HEK293 (cell line): ENCODE data around the gene APOBEC3B.

Source experiments
- YY1 ChIP-seq: fragments of 450-650 bp; formaldehyde crosslinking; IDR thresholded peaks from 2 replicates; pipeline ENCODE4 v1.5.1; 2018; ENCODE audit warnings: missing biosample characterization, missing genetic modification characterization
- ZNF10 ChIP-seq: fragments of 450-650 bp; formaldehyde crosslinking; IDR thresholded peaks from 2 replicates; pipeline ENCODE4 v1.5.1; 2017; ENCODE audit warnings: missing biosample characterization, missing genetic modification characterization
- ZNF112 ChIP-seq: fragments of 450-650 bp; formaldehyde crosslinking; IDR thresholded peaks from 2 replicates; pipeline ENCODE4 v1.5.0; 2017; ENCODE audit warnings: missing biosample characterization, missing genetic modification characterization
- ZNF561 ChIP-seq: fragments of 450-650 bp; IDR thresholded peaks from 2 replicates; pipeline ENCODE4 v1.5.1; 2018; ENCODE audit warnings: missing biosample characterization, missing genetic modification characterization, borderline replicate concordance
- TF ChIP-seq, protein P1 (sequence below): fragments of 450-650 bp; formaldehyde crosslinking; IDR thresholded peaks from 2 replicates; pipeline ENCODE4 v1.5.1; 2016; ENCODE audit warnings: missing biosample characterization, missing genetic modification characterization
- TF ChIP-seq, protein P2 (sequence below): fragments of 450-650 bp; formaldehyde crosslinking; IDR thresholded peaks from 2 replicates; pipeline ENCODE4 v1.5.1; 2016; ENCODE audit warnings: missing biosample characterization, missing genetic modification characterization

DNA sequence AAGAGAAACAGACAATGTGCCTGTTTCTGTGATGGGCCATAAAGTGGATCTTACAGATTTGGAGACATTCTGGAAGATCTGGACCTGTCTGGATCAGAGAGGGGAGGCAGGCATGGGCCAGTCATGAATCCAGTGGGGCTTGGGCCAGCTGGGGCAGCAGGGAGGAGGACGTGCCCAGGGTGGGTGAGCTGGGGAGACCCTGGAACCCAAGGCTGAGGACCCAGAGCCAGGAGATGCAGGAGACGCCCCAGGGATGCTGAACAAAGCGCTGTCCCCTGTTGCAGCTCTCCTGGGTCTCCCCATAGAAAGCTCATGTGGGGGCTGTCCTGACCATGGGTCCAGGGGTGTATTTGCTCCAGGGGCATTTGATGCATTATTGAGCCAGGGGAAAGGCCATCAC is 26.2 kb upstream of the APOBEC3B start:
- no peak for TF ChIP-seq ZNF561 (tag by site-specific recombination)
- TF ChIP-seq, protein P1, sequence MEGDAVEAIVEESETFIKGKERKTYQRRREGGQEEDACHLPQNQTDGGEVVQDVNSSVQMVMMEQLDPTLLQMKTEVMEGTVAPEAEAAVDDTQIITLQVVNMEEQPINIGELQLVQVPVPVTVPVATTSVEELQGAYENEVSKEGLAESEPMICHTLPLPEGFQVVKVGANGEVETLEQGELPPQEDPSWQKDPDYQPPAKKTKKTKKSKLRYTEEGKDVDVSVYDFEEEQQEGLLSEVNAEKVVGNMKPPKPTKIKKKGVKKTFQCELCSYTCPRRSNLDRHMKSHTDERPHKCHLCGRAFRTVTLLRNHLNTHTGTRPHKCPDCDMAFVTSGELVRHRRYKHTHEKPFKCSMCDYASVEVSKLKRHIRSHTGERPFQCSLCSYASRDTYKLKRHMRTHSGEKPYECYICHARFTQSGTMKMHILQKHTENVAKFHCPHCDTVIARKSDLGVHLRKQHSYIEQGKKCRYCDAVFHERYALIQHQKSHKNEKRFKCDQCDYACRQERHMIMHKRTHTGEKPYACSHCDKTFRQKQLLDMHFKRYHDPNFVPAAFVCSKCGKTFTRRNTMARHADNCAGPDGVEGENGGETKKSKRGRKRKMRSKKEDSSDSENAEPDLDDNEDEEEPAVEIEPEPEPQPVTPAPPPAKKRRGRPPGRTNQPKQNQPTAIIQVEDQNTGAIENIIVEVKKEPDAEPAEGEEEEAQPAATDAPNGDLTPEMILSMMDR (tag by site-specific recombination): no peak
- TF ChIP-seq ZNF10: no peak
- TF ChIP-seq YY1 (tag by site-specific recombination): no peak
- TF ChIP-seq ZNF112 (tag by site-specific recombination): no peak
- TF ChIP-seq, protein P2, sequence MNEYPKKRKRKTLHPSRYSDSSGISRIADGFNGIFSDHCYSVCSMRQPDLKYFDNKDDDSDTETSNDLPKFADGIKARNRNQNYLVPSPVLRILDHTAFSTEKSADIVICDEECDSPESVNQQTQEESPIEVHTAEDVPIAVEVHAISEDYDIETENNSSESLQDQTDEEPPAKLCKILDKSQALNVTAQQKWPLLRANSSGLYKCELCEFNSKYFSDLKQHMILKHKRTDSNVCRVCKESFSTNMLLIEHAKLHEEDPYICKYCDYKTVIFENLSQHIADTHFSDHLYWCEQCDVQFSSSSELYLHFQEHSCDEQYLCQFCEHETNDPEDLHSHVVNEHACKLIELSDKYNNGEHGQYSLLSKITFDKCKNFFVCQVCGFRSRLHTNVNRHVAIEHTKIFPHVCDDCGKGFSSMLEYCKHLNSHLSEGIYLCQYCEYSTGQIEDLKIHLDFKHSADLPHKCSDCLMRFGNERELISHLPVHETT: no peak
